DND-41 (cell line): ENCODE measurements around the gene TRIP10.

ENCODE experiments used
- ATAC-seq: fragments of 200-7000 bp; cut with Tn5 transposase; 3 replicates; pipeline ENCODE4 v1.9.1; 2021; ENCODE audit warnings: low read depth; ENCODE audit not compliant: insufficient read depth
- DNase-seq: peaks from one replicate; pipeline ENCODE4 v3.0.0-alpha.2; 2020
- H2AFZ ChIP-seq: 2 replicates; pipeline ENCODE4 v1.6.0; 2012; ENCODE audit warnings: low read depth, low read length
- H3K27ac ChIP-seq: 2 replicates; pipeline ENCODE4 v1.5.1; 2012; ENCODE audit warnings: low read length, inconsistent platforms
- H3K27me3 ChIP-seq: fragments of 200-600 bp; sonication (generic); 2 replicates; pipeline ENCODE4 v1.6.0; 2012; ENCODE audit warnings: low read length, mild to moderate bottlenecking, inconsistent platforms; ENCODE audit not compliant: insufficient read depth, poor library complexity
- H3K36me3 ChIP-seq: 2 replicates; pipeline ENCODE4 v1.5.1; 2012; ENCODE audit warnings: low read length, inconsistent platforms; ENCODE audit not compliant: insufficient read depth
- H3K4me1 ChIP-seq: 2 replicates; pipeline ENCODE4 v1.5.1; 2012; ENCODE audit warnings: mild to moderate bottlenecking, low read length; ENCODE audit not compliant: insufficient read depth
- H3K4me2 ChIP-seq: 2 replicates; pipeline ENCODE4 v1.6.0; 2012; ENCODE audit warnings: mild to moderate bottlenecking, moderate library complexity, low read length, inconsistent platforms; ENCODE audit not compliant: insufficient read depth
- H3K4me3 ChIP-seq, 2 experiments: fragments of 200-600 bp in 1 of 2; shearing (Covaris generic) in 1 of 2; 2 replicates each; pipeline ENCODE4 v1.5.1; 2012 to 2016; ENCODE audit warnings: inconsistent platforms in 2 of 2, low read length in 2 of 2, mild to moderate bottlenecking in 2 of 2, low read depth in 1 of 2, moderate library complexity in 1 of 2
- H3K79me2 ChIP-seq: 2 replicates; pipeline ENCODE4 v1.6.0; 2012; ENCODE audit warnings: low read length, inconsistent platforms; ENCODE audit not compliant: insufficient read depth
- H3K9ac ChIP-seq: 2 replicates; pipeline ENCODE4 v1.6.0; 2012; ENCODE audit warnings: low read depth, mild to moderate bottlenecking, inconsistent platforms, low read length, moderate library complexity
- H3K9me3 ChIP-seq: 2 replicates; pipeline ENCODE4 v1.5.1; 2012; ENCODE audit warnings: low read length, moderate library complexity, mild to moderate bottlenecking, inconsistent platforms; ENCODE audit not compliant: insufficient read depth, severe bottlenecking
- H4K20me1 ChIP-seq: 2 replicates; pipeline ENCODE4 v1.6.0; 2012; ENCODE audit warnings: low read length; ENCODE audit not compliant: insufficient read depth
- EZH2 ChIP-seq: IDR thresholded peaks from 3 replicates; pipeline ENCODE4 v1.6.1; 2012; ENCODE audit warnings: borderline replicate concordance, low read depth, mild to moderate bottlenecking, moderate library complexity, low read length, inconsistent platforms; ENCODE audit not compliant: severe bottlenecking
- TF ChIP-seq, protein P1 (sequence below): IDR thresholded peaks from 2 replicates; pipeline ENCODE4 v1.5.1; 2012; ENCODE audit warnings: borderline replicate concordance, low read length, moderate library complexity, mild to moderate bottlenecking; ENCODE audit not compliant: poor library complexity, severe bottlenecking; ENCODE audit errors: extremely low read depth

TRIP10 gene

DNA sequence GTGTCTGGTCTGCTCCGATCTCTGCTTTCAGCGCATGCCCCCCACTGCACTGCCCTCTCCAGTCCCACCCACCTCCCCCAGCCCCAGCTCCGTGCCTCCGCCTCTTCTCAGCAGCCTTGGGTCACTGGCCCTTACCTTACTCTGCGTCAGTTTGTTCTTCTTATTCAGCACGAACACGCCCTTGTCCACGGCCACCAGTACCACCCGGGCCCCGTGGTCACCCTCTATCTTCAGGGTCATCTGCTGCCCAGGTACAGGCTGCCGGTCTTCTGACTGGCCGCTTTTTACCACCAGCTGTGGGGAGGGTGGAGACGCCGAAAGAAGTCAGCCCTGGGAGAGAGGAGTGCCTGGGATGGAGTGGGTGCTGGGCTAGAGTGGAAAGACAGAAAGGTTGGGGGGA is 29.9 kb upstream of the TRIP10 start:
- no peaks in the 10 kb centered on the region for H3K36me3 ChIP-seq
- no peaks in the 10 kb centered on the region for H3K79me2 ChIP-seq
- H4K20me1 ChIP-seq, result no peaks in the 10 kb centered on the region
- H3K4me3 ChIP-seq, result no peak overlapping the region
- no peaks in the 10 kb centered on the region for H3K27me3 ChIP-seq
- TF ChIP-seq EZH2, result no peak
- TF ChIP-seq, protein P1, sequence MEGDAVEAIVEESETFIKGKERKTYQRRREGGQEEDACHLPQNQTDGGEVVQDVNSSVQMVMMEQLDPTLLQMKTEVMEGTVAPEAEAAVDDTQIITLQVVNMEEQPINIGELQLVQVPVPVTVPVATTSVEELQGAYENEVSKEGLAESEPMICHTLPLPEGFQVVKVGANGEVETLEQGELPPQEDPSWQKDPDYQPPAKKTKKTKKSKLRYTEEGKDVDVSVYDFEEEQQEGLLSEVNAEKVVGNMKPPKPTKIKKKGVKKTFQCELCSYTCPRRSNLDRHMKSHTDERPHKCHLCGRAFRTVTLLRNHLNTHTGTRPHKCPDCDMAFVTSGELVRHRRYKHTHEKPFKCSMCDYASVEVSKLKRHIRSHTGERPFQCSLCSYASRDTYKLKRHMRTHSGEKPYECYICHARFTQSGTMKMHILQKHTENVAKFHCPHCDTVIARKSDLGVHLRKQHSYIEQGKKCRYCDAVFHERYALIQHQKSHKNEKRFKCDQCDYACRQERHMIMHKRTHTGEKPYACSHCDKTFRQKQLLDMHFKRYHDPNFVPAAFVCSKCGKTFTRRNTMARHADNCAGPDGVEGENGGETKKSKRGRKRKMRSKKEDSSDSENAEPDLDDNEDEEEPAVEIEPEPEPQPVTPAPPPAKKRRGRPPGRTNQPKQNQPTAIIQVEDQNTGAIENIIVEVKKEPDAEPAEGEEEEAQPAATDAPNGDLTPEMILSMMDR, result no peak
- no peak overlapping the region for H3K9ac ChIP-seq
- no peak overlapping the region for H2AFZ ChIP-seq
- no peak overlapping the region for H3K4me2 ChIP-seq
- H3K9me3 ChIP-seq, result no peaks in the 10 kb centered on the region
- H3K27ac ChIP-seq, result no peak overlapping the region
- DNase-seq, result no peak
- H3K4me1 ChIP-seq, result no peaks in the 10 kb centered on the region
- no peak for ATAC-seq

DNA sequence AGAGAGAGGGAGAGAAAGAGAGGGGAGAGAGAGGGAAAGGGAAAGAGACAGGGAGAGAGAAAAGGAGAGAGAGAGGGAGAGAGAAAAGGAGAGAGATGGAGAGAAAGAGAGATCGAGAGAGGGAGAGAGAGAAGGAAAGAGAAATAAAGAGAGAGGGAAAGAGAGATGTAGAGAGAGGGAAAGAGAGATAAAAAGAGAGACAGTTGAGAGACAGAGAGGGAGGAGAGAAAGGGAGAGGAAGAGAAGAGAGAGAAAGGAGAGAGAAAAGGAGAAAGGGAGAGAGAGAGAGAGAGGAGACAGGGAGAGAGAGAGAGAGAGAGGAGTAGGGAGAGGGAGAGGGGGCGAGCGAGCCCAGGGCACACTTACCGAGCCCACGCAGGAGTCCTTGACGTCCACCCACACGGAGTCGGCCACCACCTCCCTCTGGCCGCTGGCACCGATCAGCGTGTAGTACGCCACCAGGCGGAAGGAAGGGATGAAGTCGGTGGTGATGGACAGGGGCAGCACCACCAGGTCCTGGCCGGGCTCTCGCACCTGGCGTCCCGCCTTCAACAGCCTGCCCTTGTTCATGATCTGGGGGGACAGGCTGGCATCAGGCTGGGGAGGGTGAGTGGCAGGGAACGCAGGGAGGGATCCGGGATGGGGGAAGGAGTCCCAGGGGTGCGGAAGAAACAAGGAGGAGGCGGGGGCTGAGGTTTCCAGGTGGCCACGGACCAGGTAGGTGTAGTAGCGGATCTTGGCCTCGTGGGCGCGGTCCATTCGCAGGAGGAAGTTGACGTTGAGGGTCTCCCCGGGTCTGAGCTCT is 29.0 kb upstream of the TRIP10 start:
- Histone ChIP-seq H4K20me1 (no peaks in the 10 kb centered on the region), H3K36me3 (no peaks in the 10 kb centered on the region), H3K4me2 (no peak overlapping the region), H3K79me2 (no peaks in the 10 kb centered on the region), H3K4me1 (no peaks in the 10 kb centered on the region), H3K27ac (no peak overlapping the region), H3K9ac (no peak overlapping the region), H3K27me3 (no peaks in the 10 kb centered on the region), H3K9me3 (no peaks in the 10 kb centered on the region), H2AFZ (no peak overlapping the region), H3K4me3 (no peak overlapping the region)
- no peak for TF ChIP-seq EZH2
- TF ChIP-seq, protein P1, result no peak
- DNase-seq (no peak), ATAC-seq (no peak)

DNA sequence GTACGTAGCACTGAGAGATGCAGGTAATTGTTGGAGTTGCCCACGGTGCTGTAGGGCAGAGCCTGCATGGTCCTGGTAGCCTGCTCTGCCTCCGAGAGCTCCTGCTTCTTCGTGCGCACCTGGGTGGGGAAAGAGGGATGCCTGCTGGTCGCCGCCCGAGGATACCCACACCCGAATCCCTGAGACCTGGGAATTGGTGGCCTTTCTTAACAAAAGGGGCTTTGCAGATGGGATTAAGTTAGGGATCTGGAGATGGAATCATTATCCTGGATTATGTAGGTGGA is 28.5 kb upstream of the TRIP10 start:
- Histone ChIP-seq H3K9ac (no peak overlapping the region), H3K27me3 (no peaks in the 10 kb centered on the region), H3K9me3 (no peaks in the 10 kb centered on the region), H3K36me3 (no peaks in the 10 kb centered on the region), H3K27ac (no peak overlapping the region), H3K4me2 (no peak overlapping the region), H3K79me2 (no peaks in the 10 kb centered on the region), H3K4me1 (no peaks in the 10 kb centered on the region), H4K20me1 (no peaks in the 10 kb centered on the region), H2AFZ (no peak overlapping the region), H3K4me3 (no peak overlapping the region)
- no peak for TF ChIP-seq EZH2
- TF ChIP-seq, protein P1, result no peak
- DNase-seq, result no peak
- ATAC-seq, result no peak
